ENCODE measurements around the gene XAB2.

GRCh38 chr19:7631577-7631976 is 2.2 kb upstream of the XAB2 start:
- TF ChIP-seq CTCF (IDR thresholded peaks at IDR 0.05; ENCODE audit: low read length): no peak
- TF ChIP-seq EZH2 (IDR thresholded peaks at IDR 0.05; ENCODE audit: borderline replicate concordance, low read length): no peak
